ENCODE results near the gene ARRDC3. TPM values are rescaled to one million over a fixed set of nuclear protein-coding genes. Genes with fewer than 3 reads are reported as not detected.

ARRDC3 gene
- total and polyA plus RNA-seq, 2 donors (not counting 1 experiment from before 2014, with no cell fraction given): 33.6 to 105 TPM

- H3K36me3 ChIP-seq (ENCODE audit: control insufficient read depth, insufficient read depth, low read length): no peaks in the 10 kb centered on the region
- DNase-seq (ENCODE audit: low read depth in 2 of 2): peak in 1 of 2 donors; percentile 18
- no peaks in the 10 kb centered on the region for H3K79me2 ChIP-seq (ENCODE audit: control insufficient read depth, insufficient read depth, low read length)
- H3K9me3 ChIP-seq (ENCODE audit: control insufficient read depth, insufficient read depth, low read depth, low read length): no peaks in the 10 kb centered on the region
- no peak overlapping the region for H3K4me2 ChIP-seq (ENCODE audit: extremely low read depth, insufficient read depth, low read length)
- TF ChIP-seq, protein P1, sequence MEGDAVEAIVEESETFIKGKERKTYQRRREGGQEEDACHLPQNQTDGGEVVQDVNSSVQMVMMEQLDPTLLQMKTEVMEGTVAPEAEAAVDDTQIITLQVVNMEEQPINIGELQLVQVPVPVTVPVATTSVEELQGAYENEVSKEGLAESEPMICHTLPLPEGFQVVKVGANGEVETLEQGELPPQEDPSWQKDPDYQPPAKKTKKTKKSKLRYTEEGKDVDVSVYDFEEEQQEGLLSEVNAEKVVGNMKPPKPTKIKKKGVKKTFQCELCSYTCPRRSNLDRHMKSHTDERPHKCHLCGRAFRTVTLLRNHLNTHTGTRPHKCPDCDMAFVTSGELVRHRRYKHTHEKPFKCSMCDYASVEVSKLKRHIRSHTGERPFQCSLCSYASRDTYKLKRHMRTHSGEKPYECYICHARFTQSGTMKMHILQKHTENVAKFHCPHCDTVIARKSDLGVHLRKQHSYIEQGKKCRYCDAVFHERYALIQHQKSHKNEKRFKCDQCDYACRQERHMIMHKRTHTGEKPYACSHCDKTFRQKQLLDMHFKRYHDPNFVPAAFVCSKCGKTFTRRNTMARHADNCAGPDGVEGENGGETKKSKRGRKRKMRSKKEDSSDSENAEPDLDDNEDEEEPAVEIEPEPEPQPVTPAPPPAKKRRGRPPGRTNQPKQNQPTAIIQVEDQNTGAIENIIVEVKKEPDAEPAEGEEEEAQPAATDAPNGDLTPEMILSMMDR (conservative IDR thresholded peaks at IDR 0.05 in 1 of 2, IDR thresholded peaks at IDR 0.05 in 1 of 2; ENCODE audit: low read depth in 1 of 2, low read length in 2 of 2): no peak
- no peak for TF ChIP-seq EZH2 (IDR thresholded peaks at IDR 0.05; ENCODE audit: low read length, missing control alignments)
- no peaks in the 10 kb centered on the region for H3K4me1 ChIP-seq (ENCODE audit: control insufficient read depth, extremely low read depth, insufficient read depth, low read length)
- no peak overlapping the region for H3K9ac ChIP-seq (ENCODE audit: insufficient read depth, low read length)
- H3K27ac ChIP-seq (ENCODE audit: insufficient read depth, low read length): no peak overlapping the region
- H3K27me3 ChIP-seq (ENCODE audit: control insufficient read depth, insufficient read depth, low read length): no peaks in the 10 kb centered on the region
- no peak overlapping the region for H3K4me3 ChIP-seq (replicated peaks in 1 of 4; ENCODE audit: control extremely low read depth in 1 of 4, insufficient read depth in 1 of 4, low read depth in 3 of 4, low read length in 4 of 4)
- no peak overlapping the region for H2AFZ ChIP-seq (ENCODE audit: low read length)
- H4K20me1 ChIP-seq (ENCODE audit: control insufficient read depth, extremely low read depth, insufficient read depth, low read length): no peaks in the 10 kb centered on the region
Measured at GRCh38 chr5:91423871-91424270, 40.8 kb upstream of the ARRDC3 start.

- Histone ChIP-seq H3K4me1 (ENCODE audit: control insufficient read depth, extremely low read depth, insufficient read depth, low read length) (no peaks in the 10 kb centered on the region), H3K27me3 (ENCODE audit: control insufficient read depth, insufficient read depth, low read length) (no peaks in the 10 kb centered on the region), H3K36me3 (ENCODE audit: control insufficient read depth, insufficient read depth, low read length) (no peaks in the 10 kb centered on the region), H3K9ac (ENCODE audit: insufficient read depth, low read length) (no peak overlapping the region), H3K4me2 (ENCODE audit: extremely low read depth, insufficient read depth, low read length) (no peak overlapping the region), H3K9me3 (ENCODE audit: control insufficient read depth, insufficient read depth, low read depth, low read length) (no peaks in the 10 kb centered on the region), H3K79me2 (ENCODE audit: control insufficient read depth, insufficient read depth, low read length) (no peaks in the 10 kb centered on the region), H3K4me3 (replicated peaks in 1 of 4; ENCODE audit: control extremely low read depth in 1 of 4, insufficient read depth in 1 of 4, low read depth in 3 of 4, low read length in 4 of 4) (no peak overlapping the region), H3K27ac (ENCODE audit: insufficient read depth, low read length) (no peak overlapping the region), H4K20me1 (ENCODE audit: control insufficient read depth, extremely low read depth, insufficient read depth, low read length) (no peaks in the 10 kb centered on the region), H2AFZ (ENCODE audit: low read length) (no peak overlapping the region)
- DNase-seq (ENCODE audit: low read depth in 2 of 2): no peak
- TF ChIP-seq EZH2 (IDR thresholded peaks at IDR 0.05; ENCODE audit: low read length, missing control alignments): no peak
- TF ChIP-seq, protein P1 (conservative IDR thresholded peaks at IDR 0.05 in 1 of 2, IDR thresholded peaks at IDR 0.05 in 1 of 2; ENCODE audit: low read depth in 1 of 2, low read length in 2 of 2): no peak
Measured at GRCh38 chr5:91420879-91421278, 37.8 kb upstream of the ARRDC3 start.

- Histone ChIP-seq H3K4me3 (replicated peaks in 1 of 4; ENCODE audit: control extremely low read depth in 1 of 4, insufficient read depth in 1 of 4, low read depth in 3 of 4, low read length in 4 of 4) (no peak overlapping the region), H3K4me2 (ENCODE audit: extremely low read depth, insufficient read depth, low read length) (no peak overlapping the region), H3K9me3 (ENCODE audit: control insufficient read depth, insufficient read depth, low read depth, low read length) (no peaks in the 10 kb centered on the region), H2AFZ (ENCODE audit: low read length) (no peak overlapping the region), H3K79me2 (ENCODE audit: control insufficient read depth, insufficient read depth, low read length) (no peaks in the 10 kb centered on the region), H3K9ac (ENCODE audit: insufficient read depth, low read length) (no peak overlapping the region), H3K27me3 (ENCODE audit: control insufficient read depth, insufficient read depth, low read length) (no peaks in the 10 kb centered on the region), H3K36me3 (ENCODE audit: control insufficient read depth, insufficient read depth, low read length) (no peaks in the 10 kb centered on the region), H3K27ac (ENCODE audit: insufficient read depth, low read length) (no peak overlapping the region), H4K20me1 (ENCODE audit: control insufficient read depth, extremely low read depth, insufficient read depth, low read length) (no peaks in the 10 kb centered on the region), H3K4me1 (ENCODE audit: control insufficient read depth, extremely low read depth, insufficient read depth, low read length) (no peaks in the 10 kb centered on the region)
- peak; percentile 31 to 80 for DNase-seq (ENCODE audit: low read depth in 2 of 2)
- TF ChIP-seq, protein P1 (conservative IDR thresholded peaks at IDR 0.05 in 1 of 2, IDR thresholded peaks at IDR 0.05 in 1 of 2; ENCODE audit: low read depth in 1 of 2, low read length in 2 of 2): peak; percentile 50 to 60
- no peak for TF ChIP-seq EZH2 (IDR thresholded peaks at IDR 0.05; ENCODE audit: low read length, missing control alignments)
Measured at GRCh38 chr5:91419571-91420537, 36.7 kb upstream of the ARRDC3 start.

Data from fibroblast of lung (primary cell).